Measurements from ENCODE around the gene RFX8.

DNA sequence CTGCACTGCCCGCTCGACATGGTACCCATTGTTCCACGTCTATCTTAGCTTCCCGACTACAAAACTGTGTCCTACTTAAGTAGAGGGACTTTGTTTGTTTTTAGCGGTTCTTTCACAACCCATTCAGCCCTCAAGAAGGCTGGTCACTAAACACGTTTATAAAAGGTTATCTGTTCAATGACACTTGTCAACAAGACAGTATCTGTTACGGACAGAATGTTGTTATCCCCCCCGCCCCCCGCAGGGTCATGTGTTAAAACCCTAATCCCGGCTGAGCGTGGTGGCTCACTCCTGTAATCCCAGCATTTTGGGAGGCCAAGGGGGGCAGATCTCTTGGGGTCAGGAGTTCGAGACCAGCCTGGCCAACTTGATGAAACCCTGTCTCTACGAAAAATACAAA is 47.2 kb downstream of the RFX8 start:
- TF ChIP-seq EZH2 (IDR thresholded peaks at IDR 0.05; ENCODE audit: borderline replicate concordance, low read depth, low read length) = no peak
- TF ChIP-seq, protein P1, sequence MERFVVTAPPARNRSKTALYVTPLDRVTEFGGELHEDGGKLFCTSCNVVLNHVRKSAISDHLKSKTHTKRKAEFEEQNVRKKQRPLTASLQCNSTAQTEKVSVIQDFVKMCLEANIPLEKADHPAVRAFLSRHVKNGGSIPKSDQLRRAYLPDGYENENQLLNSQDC (CRISPR knock-in tag; IDR thresholded peaks at IDR 0.05) = no peak

Measured in K562 (cell line).